GM10266 (cell line): ENCODE results near the gene TGIF1.

Experiments
- DNase-seq: peaks from one replicate; pipeline ENCODE4 v3.0.0; 2012; ENCODE audit errors: extremely low spot score
- TF ChIP-seq, protein P1 (sequence below): IDR thresholded peaks from 2 replicates; pipeline ENCODE4 v1.5.1; 2012; ENCODE audit warnings: mild to moderate bottlenecking, low read depth; ENCODE audit not compliant: control insufficient read depth, insufficient read depth; ENCODE audit errors: missing control alignments

The TGIF1 gene

DNA sequence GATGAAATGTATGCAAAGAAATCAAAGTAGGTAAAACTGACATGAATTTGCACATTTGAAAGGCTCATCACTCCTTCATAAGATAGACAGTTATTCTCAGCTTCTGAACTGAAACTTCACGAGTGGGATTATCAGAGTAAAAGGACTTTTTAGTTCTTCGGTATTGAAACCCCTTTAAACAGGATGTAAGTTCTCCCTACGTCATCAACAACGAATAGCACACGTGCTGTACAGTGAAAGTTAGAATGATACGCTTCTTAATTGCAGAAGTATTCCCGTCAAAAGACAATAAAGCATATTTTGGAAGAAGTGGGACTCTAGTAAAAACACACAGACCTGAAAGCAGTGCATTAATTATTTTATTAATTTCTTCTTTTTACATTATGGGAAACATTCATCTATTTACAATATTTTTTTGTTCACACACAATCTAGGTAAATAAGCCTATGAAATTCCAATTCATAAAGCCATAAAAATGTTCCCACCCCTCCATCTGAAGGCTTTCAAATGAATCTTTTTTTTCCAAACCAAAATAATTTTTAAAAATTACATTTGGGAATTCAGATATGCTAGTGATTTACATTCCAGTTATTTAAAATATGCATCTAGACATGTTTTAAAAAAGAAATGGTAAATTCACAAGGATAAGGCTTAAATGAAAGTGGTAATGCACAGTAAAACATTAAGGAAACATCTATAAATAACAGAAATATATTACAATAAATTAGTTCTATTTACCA, 45.9 kb downstream of the TGIF1 start:
- DNase-seq, result no peak
- TF ChIP-seq, protein P1, sequence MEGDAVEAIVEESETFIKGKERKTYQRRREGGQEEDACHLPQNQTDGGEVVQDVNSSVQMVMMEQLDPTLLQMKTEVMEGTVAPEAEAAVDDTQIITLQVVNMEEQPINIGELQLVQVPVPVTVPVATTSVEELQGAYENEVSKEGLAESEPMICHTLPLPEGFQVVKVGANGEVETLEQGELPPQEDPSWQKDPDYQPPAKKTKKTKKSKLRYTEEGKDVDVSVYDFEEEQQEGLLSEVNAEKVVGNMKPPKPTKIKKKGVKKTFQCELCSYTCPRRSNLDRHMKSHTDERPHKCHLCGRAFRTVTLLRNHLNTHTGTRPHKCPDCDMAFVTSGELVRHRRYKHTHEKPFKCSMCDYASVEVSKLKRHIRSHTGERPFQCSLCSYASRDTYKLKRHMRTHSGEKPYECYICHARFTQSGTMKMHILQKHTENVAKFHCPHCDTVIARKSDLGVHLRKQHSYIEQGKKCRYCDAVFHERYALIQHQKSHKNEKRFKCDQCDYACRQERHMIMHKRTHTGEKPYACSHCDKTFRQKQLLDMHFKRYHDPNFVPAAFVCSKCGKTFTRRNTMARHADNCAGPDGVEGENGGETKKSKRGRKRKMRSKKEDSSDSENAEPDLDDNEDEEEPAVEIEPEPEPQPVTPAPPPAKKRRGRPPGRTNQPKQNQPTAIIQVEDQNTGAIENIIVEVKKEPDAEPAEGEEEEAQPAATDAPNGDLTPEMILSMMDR, result no peak

DNA sequence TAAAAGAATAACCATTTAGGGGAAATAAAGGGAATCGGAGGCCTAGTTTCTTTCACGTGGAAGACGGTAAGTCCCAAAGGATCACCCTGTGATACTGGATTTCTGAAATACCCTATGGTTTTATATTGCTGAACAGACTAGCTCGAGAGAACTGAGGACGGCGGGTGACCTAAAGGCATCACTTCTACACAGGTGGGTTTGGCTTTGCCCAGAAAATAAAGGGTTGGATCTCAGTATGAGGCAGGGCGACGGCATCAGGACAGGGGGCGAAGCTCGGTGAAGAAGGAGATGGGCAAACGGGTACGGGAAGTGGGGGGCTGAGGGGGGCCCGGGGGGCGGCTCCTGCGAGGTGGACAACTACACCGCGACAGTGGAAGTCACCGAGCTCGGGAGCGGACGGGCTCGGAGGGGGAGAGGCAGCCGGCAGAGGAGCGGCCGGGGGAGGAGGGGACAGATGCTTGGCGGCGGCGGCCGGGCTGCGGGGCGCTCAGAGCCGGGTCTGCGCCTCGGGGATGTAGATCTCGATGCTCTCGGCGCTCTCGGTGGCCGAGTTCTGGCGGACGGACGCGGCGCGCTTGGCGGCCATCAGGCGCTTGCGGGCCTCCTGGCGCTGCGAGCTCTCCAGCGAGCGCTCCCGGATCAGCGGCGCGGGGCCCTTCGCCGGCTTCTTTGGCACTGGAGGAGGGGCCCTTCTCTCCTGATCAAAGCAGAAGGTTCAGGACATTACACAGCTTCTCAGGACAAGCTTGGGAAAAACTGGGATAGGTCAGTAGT, 48.9 kb downstream of the TGIF1 start:
- no peak for DNase-seq
- TF ChIP-seq, protein P1, result no peak

DNA sequence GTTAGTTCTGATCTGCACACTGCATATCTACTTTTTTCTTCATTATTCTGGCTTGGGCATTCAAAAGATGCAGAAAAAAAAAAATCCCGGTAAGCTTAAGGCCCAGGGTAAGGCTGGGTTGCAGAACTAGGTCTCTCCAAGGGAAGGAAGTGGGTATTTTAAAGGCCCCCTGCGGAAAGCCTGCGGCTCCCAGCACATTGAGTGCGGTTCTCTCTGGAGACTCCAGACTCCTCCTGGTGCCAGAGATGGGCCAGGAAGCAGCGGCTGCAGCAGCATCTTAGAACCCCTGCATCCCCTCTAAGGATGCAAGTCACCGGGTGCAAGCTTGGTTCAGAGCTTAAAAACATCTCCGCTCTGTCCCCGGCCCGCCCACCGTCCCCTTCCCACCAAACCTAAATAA, 49.5 kb downstream of the TGIF1 start:
- DNase-seq, result no peak
- TF ChIP-seq, protein P1, result no peak

DNA sequence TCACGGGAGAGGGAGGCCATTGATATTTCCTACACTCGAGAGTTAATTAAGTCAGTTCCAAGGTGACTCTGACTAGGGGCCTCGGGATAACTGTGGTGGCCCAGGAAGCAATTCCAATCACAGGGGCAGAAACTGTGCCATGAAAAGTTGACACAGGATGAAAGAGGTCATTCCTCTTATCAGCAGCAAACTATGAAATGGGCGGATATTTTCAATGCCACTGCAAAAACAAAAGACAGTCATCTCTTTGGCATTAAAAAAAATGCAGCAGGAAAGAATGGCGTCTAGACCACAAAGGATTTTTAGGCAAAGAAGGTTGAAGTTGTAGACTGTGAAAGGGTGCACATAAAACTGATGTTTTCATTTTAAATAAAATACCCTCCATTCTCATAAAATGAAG, 50.0 kb downstream of the TGIF1 start:
- TF ChIP-seq, protein P1, result no peak
- no peak for DNase-seq

DNA sequence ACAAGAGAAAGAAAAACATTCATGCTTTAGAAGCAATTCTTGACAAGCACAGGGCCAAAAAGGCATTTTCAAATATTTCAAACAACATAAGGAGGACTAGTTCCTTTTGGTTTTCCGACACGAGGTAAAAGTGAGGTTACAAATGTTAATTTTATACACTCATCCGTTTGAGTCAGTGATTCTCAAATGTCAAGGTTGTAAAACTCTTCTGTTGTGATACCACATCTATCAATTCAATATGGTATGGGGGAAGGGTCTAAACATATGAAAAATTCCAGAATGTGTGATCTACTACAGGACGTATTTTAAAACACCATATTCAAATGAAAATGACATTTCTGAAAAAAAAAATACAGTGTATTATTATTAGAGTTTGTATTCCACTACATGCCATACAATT, 52.7 kb downstream of the TGIF1 start:
- TF ChIP-seq, protein P1, result no peak
- no peak for DNase-seq

DNA sequence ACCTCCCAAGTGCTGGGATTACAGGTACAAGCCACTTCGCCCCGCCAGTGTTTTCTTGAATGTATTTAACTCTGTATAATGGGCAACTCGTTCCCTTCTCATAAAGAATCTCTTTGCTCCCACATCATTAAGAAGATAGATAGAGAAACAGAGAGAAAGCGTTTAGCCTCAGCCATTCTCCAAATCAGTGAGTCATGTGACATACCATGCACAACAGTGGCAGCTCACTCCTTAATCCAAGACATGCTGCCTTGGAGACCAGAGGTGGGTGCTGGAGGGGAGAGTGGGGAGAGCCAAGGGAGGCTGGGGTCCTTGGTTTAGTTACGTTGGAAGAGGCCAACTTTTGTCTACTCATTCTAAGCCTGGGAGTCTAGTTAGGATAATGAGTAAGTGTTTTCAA, 54.7 kb downstream of the TGIF1 start:
- TF ChIP-seq, protein P1, result no peak
- no peak for DNase-seq
